HG03354 (cell line): ENCODE data around the gene IFITM5.
"Not testable (repeated sequence)": the region's sequence is repeated elsewhere in the genome, so short reads cannot be mapped to it uniquely, and the experiment has no call there.

Source experiments
- ATAC-seq: cut with Tn5 transposase; IDR thresholded peaks from one replicate; pipeline ENCODE4 v1.9.1; 2021; ENCODE audit warnings: mild to moderate bottlenecking; ENCODE audit not compliant: unreplicated experiment, poor library complexity, severe bottlenecking

IFITM5 gene

GRCh38 chr11:328516-329100, 29.3 kb upstream of the IFITM5 start:
- ATAC-seq = not testable (repeated sequence)

GRCh38 chr11:328012-328411, 28.7 kb upstream of the IFITM5 start:
- no peak for ATAC-seq

DNA sequence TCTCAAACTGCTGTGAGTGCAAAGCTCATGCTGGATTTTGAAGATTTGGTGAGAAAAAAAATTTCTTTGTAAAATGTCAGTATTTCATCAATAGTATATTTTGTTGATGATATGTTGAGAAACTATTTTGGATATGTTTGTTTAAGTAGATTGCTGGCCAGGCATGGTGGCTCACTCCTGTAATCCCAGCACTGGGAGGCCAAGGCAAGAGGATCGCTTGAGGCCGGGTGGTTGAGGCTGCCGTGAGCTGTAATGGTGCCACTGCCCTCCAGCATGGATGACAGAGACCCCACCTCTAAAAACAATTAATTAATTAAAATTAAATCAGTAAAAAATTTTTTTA, 28.2 kb upstream of the IFITM5 start:
- no peak for ATAC-seq

GRCh38 chr11:326842-327580, 27.7 kb upstream of the IFITM5 start:
- peak; percentile 52 for ATAC-seq

- ATAC-seq = no peak
Observed at GRCh38 chr11:326592-326841, 27.2 kb upstream of the IFITM5 start.

- ATAC-seq = no peak
Observed at GRCh38 chr11:325796-326591, 26.7 kb upstream of the IFITM5 start.

GRCh38 chr11:324593-325517, 25.5 kb upstream of the IFITM5 start:
- ATAC-seq = not testable (repeated sequence)

DNA sequence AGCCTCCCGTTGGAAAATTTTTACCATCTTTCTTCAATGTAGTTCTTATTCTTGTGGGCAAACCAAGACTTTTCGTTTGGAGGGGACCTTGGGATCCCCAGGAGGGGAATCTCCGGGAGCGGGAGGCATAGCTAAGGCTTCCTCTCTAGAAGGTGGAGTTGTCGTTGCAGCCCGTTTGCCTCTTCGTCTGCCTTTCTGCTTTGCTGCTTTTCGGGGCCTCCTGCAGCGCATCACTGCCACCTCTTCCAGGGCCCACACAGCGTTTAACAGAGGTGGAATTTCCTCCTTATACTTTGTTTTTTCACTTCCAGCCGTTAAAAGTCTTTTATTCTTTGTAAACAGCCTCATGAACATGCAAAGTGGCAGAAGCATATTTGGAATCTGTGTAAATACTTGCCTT, 24.8 kb upstream of the IFITM5 start:
- no peak for ATAC-seq

GRCh38 chr11:319888-320273, 20.6 kb upstream of the IFITM5 start:
- ATAC-seq = not testable (repeated sequence)

- ATAC-seq = peak; percentile 23
Observed at GRCh38 chr11:319121-319887, 20.0 kb upstream of the IFITM5 start.

- ATAC-seq = peak; percentile 54
Observed at GRCh38 chr11:318405-319120, 19.2 kb upstream of the IFITM5 start.

DNA sequence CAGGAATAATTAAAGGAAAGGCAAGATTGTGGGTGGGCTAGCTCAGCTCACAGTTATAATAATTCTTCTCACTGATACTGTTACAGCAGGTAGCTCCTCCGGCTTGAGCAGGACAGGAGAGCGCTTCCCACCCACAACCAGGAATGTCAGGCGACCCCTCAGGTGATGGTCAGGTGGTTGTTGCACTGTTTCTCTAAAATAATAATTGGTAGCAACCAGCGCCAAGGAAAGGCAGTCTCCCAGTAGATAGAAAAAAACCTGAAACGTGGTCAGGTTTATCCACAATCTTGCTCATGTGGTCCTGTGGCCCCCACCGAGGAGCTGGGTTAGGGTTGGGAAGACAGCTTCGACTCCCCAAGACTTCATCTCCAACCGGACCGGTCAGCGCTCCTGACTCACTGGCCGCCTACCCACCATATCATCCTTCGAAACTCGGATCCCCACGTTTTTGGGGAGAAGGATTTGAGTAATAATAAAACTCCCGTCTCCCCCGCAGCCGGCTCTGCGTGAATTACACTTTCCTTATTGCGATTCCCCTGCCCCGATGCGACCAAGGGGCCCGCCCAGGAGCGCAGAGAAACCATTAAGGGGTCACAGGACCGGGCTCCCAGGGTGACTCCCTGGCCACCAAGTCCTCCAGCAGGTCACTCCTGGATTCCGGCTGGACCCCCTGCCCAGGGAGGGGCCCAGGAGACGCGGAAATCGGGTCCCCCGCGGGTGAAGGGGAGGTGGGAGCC, 18.5 kb upstream of the IFITM5 start:
- peak; percentile 1 for ATAC-seq

GRCh38 chr11:316891-317301, 17.6 kb upstream of the IFITM5 start:
- no peak for ATAC-seq

GRCh38 chr11:316031-316701, 16.8 kb upstream of the IFITM5 start:
- no peak for ATAC-seq

GRCh38 chr11:315516-315994, 16.2 kb upstream of the IFITM5 start:
- no peak for ATAC-seq

- ATAC-seq = no peak
Observed at GRCh38 chr11:315051-315481, 15.7 kb upstream of the IFITM5 start.

- not testable (repeated sequence) for ATAC-seq
Observed at GRCh38 chr11:314554-314875, 15.2 kb upstream of the IFITM5 start.
